ENCODE measurements around the gene KRTAP29-1.

- TF ChIP-seq CTCF (IDR thresholded peaks at IDR 0.05 in 8 of 11, conservative IDR thresholded peaks at IDR 0.05 in 3 of 11): no peak
- no peak for TF ChIP-seq POLR2AphosphoS5 (IDR thresholded peaks at IDR 0.05)
These were observed 31.2 kb upstream of the KRTAP29-1 start for GRCh38 chr17:41333836-41334235.

All from spleen (tissue), 7 donors.